Activated CD8-positive, alpha-beta T cell treated with anti-CD3 and anti-CD28 coated beads for 36 hours (primary cell): ENCODE data around the gene VPS41. TPM values are rescaled to one million over a fixed set of nuclear protein-coding genes. Genes with fewer than 3 reads are reported as not detected.
"Not testable (repeated sequence)": the region's sequence is repeated elsewhere in the genome, so short reads cannot be mapped to it uniquely, and the experiment has no call there.

ENCODE experiments used
- ATAC-seq: fragments of 200-7000 bp; cut with Tn5 transposase; one replicate; pipeline ENCODE4 v1.10.0; 2021; ENCODE audit warnings: mild to moderate bottlenecking, moderate library complexity
- CTCF ChIA-PET: fragments of 350-600 bp; sonication (Branson Sonifier 250); formaldehyde crosslinking; loops from one replicate; lab custom pipeline; 2021; ENCODE audit warnings: antibody characterized with exemption; lab: Charles Lee
- POLR2A ChIA-PET: fragments of 350-600 bp; sonication (Branson Sonifier 250); formaldehyde crosslinking; loops from one replicate; lab custom pipeline; 2021; ENCODE audit warnings: antibody characterized with exemption; lab: Charles Lee
- DNase-seq: peaks from one replicate; pipeline ENCODE4 v3.0.0-alpha.2; 2020
- H3K27ac Mint-ChIP-seq: one replicate; pipeline ENCODE4 v1.8.0; 2021; ENCODE audit warnings: mild to moderate bottlenecking, mixed read lengths
- H3K27me3 Mint-ChIP-seq: one replicate; pipeline ENCODE4 v1.8.0; 2021; ENCODE audit warnings: mixed read lengths
- H3K36me3 Mint-ChIP-seq: one replicate; pipeline ENCODE4 v1.8.0; 2021; ENCODE audit warnings: low read depth, mixed read lengths
- H3K4me1 Mint-ChIP-seq: one replicate; pipeline ENCODE4 v1.8.0; 2021; ENCODE audit warnings: low read depth, mixed read lengths
- H3K4me3 Mint-ChIP-seq: one replicate; pipeline ENCODE4 v1.8.0; 2021; ENCODE audit warnings: mild to moderate bottlenecking, moderate library complexity, mixed read lengths
- H3K9me3 Mint-ChIP-seq: one replicate; pipeline ENCODE4 v1.8.0; 2021; ENCODE audit warnings: mixed read lengths
- intact Hi-C: fragments of 100-400 bp; cut with micrococcal nuclease; formaldehyde crosslinking; loops from one replicate; pipeline ENCODE4 v1.10.0; 2022
- total RNA-seq, 2 experiments: library from RNA; stranded (reverse); gene quantifications; one replicate each; pipeline ENCODE4 v1.2.3, GENCODE V29; 2021
- TF ChIP-seq, protein P1 (sequence below): fragments of 200-600 bp; IDR thresholded peaks from one replicate; pipeline ENCODE4 v1.8.0; 2022; ENCODE audit warnings: antibody characterized with exemption, mild to moderate bottlenecking

Gene VPS41
- total RNA-seq, 2 experiments from 2014 or later: 47.4 to 56.4 TPM

- ATAC-seq (no peak), DNase-seq (no peak)
- peaks cover 25% of the 10 kb centered on the region for H3K36me3 Mint-ChIP-seq
- intact Hi-C loops: no loop called here
- H3K4me3 Mint-ChIP-seq: no peak overlapping the region
- ChIA-PET POLR2A (no interaction called here), CTCF (no interaction called here)
- H3K4me1 Mint-ChIP-seq: no peaks in the 10 kb centered on the region
- TF ChIP-seq, protein P1, sequence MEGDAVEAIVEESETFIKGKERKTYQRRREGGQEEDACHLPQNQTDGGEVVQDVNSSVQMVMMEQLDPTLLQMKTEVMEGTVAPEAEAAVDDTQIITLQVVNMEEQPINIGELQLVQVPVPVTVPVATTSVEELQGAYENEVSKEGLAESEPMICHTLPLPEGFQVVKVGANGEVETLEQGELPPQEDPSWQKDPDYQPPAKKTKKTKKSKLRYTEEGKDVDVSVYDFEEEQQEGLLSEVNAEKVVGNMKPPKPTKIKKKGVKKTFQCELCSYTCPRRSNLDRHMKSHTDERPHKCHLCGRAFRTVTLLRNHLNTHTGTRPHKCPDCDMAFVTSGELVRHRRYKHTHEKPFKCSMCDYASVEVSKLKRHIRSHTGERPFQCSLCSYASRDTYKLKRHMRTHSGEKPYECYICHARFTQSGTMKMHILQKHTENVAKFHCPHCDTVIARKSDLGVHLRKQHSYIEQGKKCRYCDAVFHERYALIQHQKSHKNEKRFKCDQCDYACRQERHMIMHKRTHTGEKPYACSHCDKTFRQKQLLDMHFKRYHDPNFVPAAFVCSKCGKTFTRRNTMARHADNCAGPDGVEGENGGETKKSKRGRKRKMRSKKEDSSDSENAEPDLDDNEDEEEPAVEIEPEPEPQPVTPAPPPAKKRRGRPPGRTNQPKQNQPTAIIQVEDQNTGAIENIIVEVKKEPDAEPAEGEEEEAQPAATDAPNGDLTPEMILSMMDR: no peak
- no peaks in the 10 kb centered on the region for H3K27me3 Mint-ChIP-seq
- no peak overlapping the region for H3K27ac Mint-ChIP-seq
- no peaks in the 10 kb centered on the region for H3K9me3 Mint-ChIP-seq
Measured at GRCh38 chr7:38863601-38864291, 45.2 kb downstream of the VPS41 start.

- DNase-seq (no peak), ATAC-seq (no peak)
- Mint-ChIP-seq H3K27me3 (no peaks in the 10 kb centered on the region), H3K4me1 (no peaks in the 10 kb centered on the region), H3K4me3 (no peak overlapping the region), H3K36me3 (peaks cover 27% of the 10 kb centered on the region), H3K9me3 (no peaks in the 10 kb centered on the region), H3K27ac (no peak overlapping the region)
- ChIA-PET CTCF (no interaction called here), POLR2A (no interaction called here)
- intact Hi-C loops: no loop called here
- TF ChIP-seq, protein P1: no peak
Measured at GRCh38 chr7:38862666-38863065, 46.3 kb downstream of the VPS41 start.

GRCh38 chr7:38858259-38858884 is 50.6 kb downstream of the VPS41 start:
- Mint-ChIP-seq H3K27me3 (no peaks in the 10 kb centered on the region), H3K36me3 (peaks cover 36% of the 10 kb centered on the region), H3K4me1 (peaks cover 7% of the 10 kb centered on the region), H3K4me3 (no peak overlapping the region), H3K27ac (no peak overlapping the region), H3K9me3 (no peaks in the 10 kb centered on the region)
- CTCF ChIA-PET: no interaction called here
- POLR2A ChIA-PET: interaction anchor here (1.1 kb wide), 1 partner anchor 10 kb away, joined by 3 read pairs; no protein-coding TSS in a partner anchor
- TF ChIP-seq, protein P1: no peak
- no peak for DNase-seq
- intact Hi-C loops: no loop called here
- no peak for ATAC-seq

DNA sequence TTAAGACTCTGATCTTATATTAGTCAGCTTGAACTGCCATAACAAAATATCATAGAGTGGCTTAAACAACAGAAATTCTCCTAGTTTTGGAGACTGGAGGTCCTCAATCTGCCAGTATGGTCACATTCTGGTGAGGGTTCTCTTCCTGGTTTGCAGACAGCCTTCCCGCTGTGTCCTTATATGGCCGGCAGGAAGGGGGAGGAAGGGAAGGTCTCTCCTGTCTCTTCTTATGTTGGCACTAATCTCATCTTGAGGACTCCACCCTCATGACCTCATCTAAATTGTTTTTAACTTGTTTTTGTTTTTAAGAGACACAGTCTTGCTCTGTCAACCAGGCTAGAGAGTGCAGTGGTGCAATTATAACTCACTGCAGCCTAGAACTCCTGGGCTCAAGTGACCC is 53.1 kb downstream of the VPS41 start:
- Mint-ChIP-seq H3K9me3 (no peaks in the 10 kb centered on the region), H3K36me3 (peaks cover 26% of the 10 kb centered on the region), H3K4me3 (no peak overlapping the region), H3K27ac (no peak overlapping the region), H3K27me3 (no peaks in the 10 kb centered on the region), H3K4me1 (peaks cover 7% of the 10 kb centered on the region)
- ATAC-seq (no peak), DNase-seq (no peak)
- intact Hi-C loops: no loop called here
- CTCF ChIA-PET: no interaction called here
- POLR2A ChIA-PET: no interaction called here
- TF ChIP-seq, protein P1: no peak

DNA sequence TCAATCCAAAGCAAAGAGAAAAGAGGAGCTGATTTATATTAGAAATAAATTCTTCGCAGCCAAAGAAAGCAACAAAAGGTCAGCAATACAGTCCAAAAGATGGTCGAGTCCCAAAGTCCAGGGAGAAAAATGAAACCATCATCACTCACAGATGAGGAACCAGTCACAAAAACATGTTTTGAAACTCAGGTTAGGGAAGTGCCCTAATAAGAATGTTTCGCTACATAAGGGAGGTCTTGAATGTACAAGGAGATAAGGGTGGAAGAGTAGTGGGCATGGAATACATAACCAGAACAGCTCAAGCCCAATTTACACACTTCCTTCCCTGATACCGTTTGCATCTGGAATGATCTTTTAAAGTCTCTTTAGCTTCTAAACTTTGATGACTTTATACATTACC is 53.6 kb downstream of the VPS41 start:
- ChIA-PET CTCF (interaction anchor here (1.0 kb wide), 1 partner anchor 14 kb away, joined by 3 read pairs; no protein-coding TSS in a partner anchor), POLR2A (no interaction called here)
- Mint-ChIP-seq H3K4me3 (no peak overlapping the region), H3K9me3 (no peaks in the 10 kb centered on the region), H3K36me3 (peaks cover 23% of the 10 kb centered on the region), H3K4me1 (peaks cover 7% of the 10 kb centered on the region), H3K27ac (no peak overlapping the region), H3K27me3 (no peaks in the 10 kb centered on the region)
- TF ChIP-seq, protein P1: no peak
- DNase-seq (no peak), ATAC-seq (no peak)
- intact Hi-C loops: no loop called here

- H3K27me3 Mint-ChIP-seq: not testable (repeated sequence)
Measured at GRCh38 chr7:38854947-38855346, 54.0 kb downstream of the VPS41 start.

More at GRCh38 chr7:38854947-38855346, 54.0 kb downstream of the VPS41 start:
- ATAC-seq, H3K4me1 Mint-ChIP-seq, DNase-seq, H3K9me3 Mint-ChIP-seq, intact Hi-C loops, H3K4me3 Mint-ChIP-seq, POLR2A ChIA-PET, H3K27ac Mint-ChIP-seq: not testable (repeated sequence)
- CTCF ChIA-PET: interaction anchor here (1.0 kb wide), 1 partner anchor 14 kb away, joined by 3 read pairs; no protein-coding TSS in a partner anchor
- peaks cover 19% of the 10 kb centered on the region for H3K36me3 Mint-ChIP-seq
